Neural progenitor cell (in vitro differentiated cells): ENCODE measurements around the gene STX2. TPM values are rescaled to one million over a fixed set of nuclear protein-coding genes. Genes with fewer than 3 reads are reported as not detected.

Experiments
- DNase-seq: peaks from one replicate; pipeline ENCODE4 v3.0.0-alpha.2; 2016; ENCODE audit warnings: low spot score
- H2AFZ ChIP-seq: fragments of 200-600 bp; sonication (generic); replicated peaks from 2 replicates; pipeline ENCODE4 v1.6.1; 2016; ENCODE audit warnings: antibody characterized with exemption
- H3F3A ChIP-seq: fragments of 200-600 bp; sonication (generic); 2 replicates; pipeline ENCODE4 v1.6.1; 2016; ENCODE audit warnings: antibody characterized with exemption, low read depth
- H3K27ac ChIP-seq: fragments of 200-600 bp; sonication (generic); 2 replicates; pipeline ENCODE4 v1.5.1; 2016; ENCODE audit warnings: mild to moderate bottlenecking
- H3K27me3 ChIP-seq: fragments of 200-600 bp; sonication (generic); 2 replicates; pipeline ENCODE4 v1.6.1; 2016; ENCODE audit warnings: mild to moderate bottlenecking, moderate library complexity
- H3K36me3 ChIP-seq: fragments of 200-600 bp; sonication (generic); 2 replicates; pipeline ENCODE4 v1.5.1; 2016
- H3K4me1 ChIP-seq: fragments of 200-600 bp; sonication (generic); 2 replicates; pipeline ENCODE4 v1.6.1; 2016; ENCODE audit warnings: mixed run types
- H3K4me2 ChIP-seq: fragments of 200-600 bp; sonication (generic); 2 replicates; pipeline ENCODE4 v1.6.1; 2016
- H3K4me3 ChIP-seq: fragments of 200-600 bp; sonication (generic); 2 replicates; pipeline ENCODE4 v1.5.1; 2016
- H3K79me2 ChIP-seq: fragments of 200-600 bp; sonication (generic); 2 replicates; pipeline ENCODE4 v1.6.1; 2016; ENCODE audit warnings: low read depth
- H3K9ac ChIP-seq: fragments of 200-600 bp; sonication (generic); 2 replicates; pipeline ENCODE4 v1.6.1; 2016
- H3K9me3 ChIP-seq: fragments of 200-600 bp; sonication (generic); 2 replicates; pipeline ENCODE4 v1.5.1; 2016; ENCODE audit warnings: low read depth
- H4K20me1 ChIP-seq: fragments of 200-600 bp; sonication (generic); 2 replicates; pipeline ENCODE4 v1.6.1; 2016; ENCODE audit warnings: low read depth
- H3K27ac Mint-ChIP-seq: 3 replicates; pipeline ENCODE4 v1.8.0; 2021; ENCODE audit warnings: mixed read lengths
- H3K27me3 Mint-ChIP-seq: 2 replicates; pipeline ENCODE4 v1.8.0; 2022; ENCODE audit warnings: low read depth, mild to moderate bottlenecking, inconsistent platforms, moderate library complexity, mixed read lengths; ENCODE audit not compliant: insufficient read depth
- H3K36me3 Mint-ChIP-seq: 3 replicates; pipeline ENCODE4 v1.8.0; 2021; ENCODE audit warnings: mixed read lengths
- H3K4me1 Mint-ChIP-seq: 3 replicates; pipeline ENCODE4 v1.8.0; 2021; ENCODE audit warnings: mixed read lengths
- H3K4me3 Mint-ChIP-seq: 3 replicates; pipeline ENCODE4 v1.8.0; 2021; ENCODE audit warnings: mild to moderate bottlenecking, moderate library complexity, mixed read lengths
- H3K9me3 Mint-ChIP-seq: 3 replicates; pipeline ENCODE4 v1.8.0; 2020; ENCODE audit warnings: mixed read lengths
- CTCF ChIP-seq: fragments of 200-600 bp; sonication (generic); IDR thresholded peaks from 2 replicates; pipeline ENCODE4 v1.5.1; 2017; ENCODE audit warnings: antibody characterized with exemption, mild to moderate bottlenecking
- EZH2 ChIP-seq: fragments of 200-600 bp; sonication (generic); IDR thresholded peaks from 2 replicates; pipeline ENCODE4 v1.6.1; 2017; ENCODE audit warnings: antibody characterized with exemption, mild to moderate bottlenecking, moderate library complexity
- EZH2phosphoT487 ChIP-seq: fragments of 200-600 bp; sonication (generic); IDR thresholded peaks from 2 replicates; pipeline ENCODE4 v1.6.1; 2017; ENCODE audit warnings: antibody characterized with exemption
- total RNA-seq: library from RNA; depleted of rRNA; stranded (reverse); fragments of >200 nt; gene quantifications from 2 replicates; pipeline ENCODE4 v1.2.3, GENCODE V29; 2015; ENCODE audit warnings: low replicate concordance

STX2 gene
- total RNA-seq, 1 donor from 2014 or later: 44.0 TPM

GRCh38 chr12:130770413-130771028 is 68.5 kb downstream of the STX2 start:
- Histone ChIP-seq H3K9ac (no peak overlapping the region), H3K27ac (no peak overlapping the region), H3K9me3 (no peaks in the 10 kb centered on the region), H3K4me1 (no peaks in the 10 kb centered on the region), H3K36me3 (no peaks in the 10 kb centered on the region), H2AFZ (no peak overlapping the region), H3K27me3 (peaks cover 11% of the 10 kb centered on the region), H3K4me2 (no peak overlapping the region), H3K79me2 (no peaks in the 10 kb centered on the region), H4K20me1 (no peaks in the 10 kb centered on the region), H3K4me3 (no peak overlapping the region), H3F3A (peaks cover under 1% of the 10 kb centered on the region)
- TF ChIP-seq CTCF (no peak), EZH2phosphoT487 (no peak), EZH2 (no peak)
- H3K9me3 Mint-ChIP-seq: no peaks in the 10 kb centered on the region
- H3K27ac Mint-ChIP-seq: peak overlapping the region; percentile 47
- H3K4me1 Mint-ChIP-seq: peaks cover 4% of the 10 kb centered on the region
- H3K4me3 Mint-ChIP-seq: no peak overlapping the region
- H3K27me3 Mint-ChIP-seq: peaks cover 8% of the 10 kb centered on the region
- DNase-seq: no peak
- H3K36me3 Mint-ChIP-seq: no peaks in the 10 kb centered on the region

GRCh38 chr12:130768120-130768519 is 70.9 kb downstream of the STX2 start:
- TF ChIP-seq CTCF (no peak), EZH2phosphoT487 (no peak), EZH2 (no peak)
- Mint-ChIP-seq H3K27ac (no peak overlapping the region), H3K27me3 (peaks cover 2% of the 10 kb centered on the region), H3K4me1 (peaks cover 2% of the 10 kb centered on the region), H3K4me3 (no peak overlapping the region), H3K36me3 (no peaks in the 10 kb centered on the region), H3K9me3 (no peaks in the 10 kb centered on the region)
- Histone ChIP-seq H3K4me3 (no peak overlapping the region), H3K27me3 (no peaks in the 10 kb centered on the region), H3K79me2 (no peaks in the 10 kb centered on the region), H4K20me1 (no peaks in the 10 kb centered on the region), H2AFZ (no peak overlapping the region), H3K4me2 (no peak overlapping the region), H3F3A (peaks cover 9% of the 10 kb centered on the region), H3K9ac (no peak overlapping the region), H3K4me1 (no peaks in the 10 kb centered on the region), H3K36me3 (no peaks in the 10 kb centered on the region), H3K27ac (no peak overlapping the region), H3K9me3 (no peaks in the 10 kb centered on the region)
- no peak for DNase-seq

DNA sequence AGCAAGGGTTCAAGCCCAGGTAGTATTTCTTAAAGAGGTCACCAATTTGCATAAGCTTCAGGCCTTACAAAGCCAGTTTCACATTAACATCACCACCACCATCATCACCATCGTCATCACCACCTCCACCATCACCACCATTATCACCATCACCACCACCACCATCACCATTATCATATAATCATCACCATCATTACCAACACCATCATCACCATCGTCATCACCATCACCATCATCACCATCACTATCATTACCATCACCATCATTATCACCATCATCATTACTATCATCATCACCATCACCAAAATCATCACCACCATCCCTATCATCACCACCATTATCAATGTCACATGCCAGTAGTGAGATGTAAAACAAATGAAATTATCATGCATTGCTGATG is 72.6 kb downstream of the STX2 start:
- Mint-ChIP-seq H3K9me3 (no peaks in the 10 kb centered on the region), H3K27ac (no peak overlapping the region), H3K27me3 (no peaks in the 10 kb centered on the region), H3K36me3 (no peaks in the 10 kb centered on the region), H3K4me1 (no peaks in the 10 kb centered on the region), H3K4me3 (no peak overlapping the region)
- no peaks in the 10 kb centered on the region for H4K20me1 ChIP-seq
- H3K9ac ChIP-seq: no peak overlapping the region
- H3K36me3 ChIP-seq: no peaks in the 10 kb centered on the region
- no peaks in the 10 kb centered on the region for H3K4me1 ChIP-seq
- no peaks in the 10 kb centered on the region for H3K9me3 ChIP-seq
- no peak overlapping the region for H3K27ac ChIP-seq
- no peak overlapping the region for H2AFZ ChIP-seq
- DNase-seq: no peak
- no peak overlapping the region for H3K4me3 ChIP-seq
- H3F3A ChIP-seq: peaks cover 9% of the 10 kb centered on the region
- H3K79me2 ChIP-seq: no peaks in the 10 kb centered on the region
- no peak overlapping the region for H3K4me2 ChIP-seq
- H3K27me3 ChIP-seq: peaks cover 12% of the 10 kb centered on the region
- TF ChIP-seq EZH2 (no peak), CTCF (no peak), EZH2phosphoT487 (no peak)
